Right atrium auricular region (tissue), 2 donors: ENCODE data around the gene MARK2. TPM values are rescaled to one million over a fixed set of nuclear protein-coding genes. Genes with fewer than 3 reads are reported as not detected.

Source experiments
- DNase-seq: peaks from one replicate; pipeline ENCODE4 v3.0.0-alpha.2; 2019; ENCODE audit warnings: low spot score
- H3K27ac ChIP-seq, 2 donors: fragments of 200-600 bp; sonication (generic); 1 replicate in 1 of 2; 2 replicates in 1 of 2; pipeline ENCODE4 v1.5.1; 2016 to 2019
- H3K27me3 ChIP-seq, 2 donors: fragments of 200-600 bp; sonication (generic); one replicate each; pipeline versions ENCODE4 v1.5.1 to v1.6.0; 2017 to 2019
- H3K36me3 ChIP-seq: fragments of 200-600 bp; sonication (generic); one replicate; pipeline ENCODE4 v1.5.1; 2016
- H3K4me1 ChIP-seq, 2 donors: fragments of 200-600 bp; sonication (generic); one replicate each; pipeline versions ENCODE4 v1.5.1 to v1.6.0; 2017 to 2019
- H3K4me3 ChIP-seq, 2 donors: fragments of 200-600 bp; sonication (generic); 1 replicate in 1 of 2; 2 replicates in 1 of 2; pipeline ENCODE4 v1.5.1; 2017 to 2019; ENCODE audit warnings: mild to moderate bottlenecking in 1 of 2, moderate library complexity in 1 of 2
- H3K9me3 ChIP-seq, 2 donors: fragments of 200-600 bp; sonication (generic); one replicate each; pipeline ENCODE4 v1.5.1; 2019
- total RNA-seq, 2 donors: library from RNA; depleted of rRNA; stranded (reverse); fragments of >200 nt; gene quantifications; one replicate each; pipeline ENCODE4 v1.1.0, GENCODE V29; 2016
- TF ChIP-seq, protein P1 (sequence below), 2 donors: fragments of 200-600 bp; sonication (generic); IDR thresholded peaks; one replicate each; pipeline ENCODE4 v1.5.1; 2019; ENCODE audit warnings: antibody characterized with exemption in 2 of 2

The MARK2 gene
- total RNA-seq, 2 donors from 2014 or later: 29.3 to 31.5 TPM

DNA sequence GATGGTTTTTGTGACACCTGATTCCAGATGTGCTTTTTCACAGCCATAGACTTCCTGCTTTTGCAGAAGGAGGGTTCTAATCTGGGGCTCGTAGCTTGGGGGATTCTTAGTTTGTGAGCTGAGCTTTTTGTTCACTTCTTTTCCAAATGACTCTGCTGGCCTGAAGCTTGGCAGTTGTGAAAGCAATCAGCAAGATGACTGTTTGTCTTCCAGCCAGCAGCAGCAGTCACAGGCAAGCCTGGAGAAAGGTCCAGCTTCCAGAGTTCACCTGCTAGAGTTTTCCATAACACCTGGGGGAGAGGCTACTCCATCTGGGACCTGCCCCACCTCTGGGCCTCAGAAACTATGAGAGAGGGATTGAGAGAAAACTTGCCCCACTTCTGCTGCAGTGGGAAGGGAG is 4.1 kb downstream of the MARK2 start:
- peaks cover 5% of the 10 kb centered on the region for H3K36me3 ChIP-seq
- H3K27me3 ChIP-seq: no peaks in the 10 kb centered on the region
- TF ChIP-seq, protein P1, sequence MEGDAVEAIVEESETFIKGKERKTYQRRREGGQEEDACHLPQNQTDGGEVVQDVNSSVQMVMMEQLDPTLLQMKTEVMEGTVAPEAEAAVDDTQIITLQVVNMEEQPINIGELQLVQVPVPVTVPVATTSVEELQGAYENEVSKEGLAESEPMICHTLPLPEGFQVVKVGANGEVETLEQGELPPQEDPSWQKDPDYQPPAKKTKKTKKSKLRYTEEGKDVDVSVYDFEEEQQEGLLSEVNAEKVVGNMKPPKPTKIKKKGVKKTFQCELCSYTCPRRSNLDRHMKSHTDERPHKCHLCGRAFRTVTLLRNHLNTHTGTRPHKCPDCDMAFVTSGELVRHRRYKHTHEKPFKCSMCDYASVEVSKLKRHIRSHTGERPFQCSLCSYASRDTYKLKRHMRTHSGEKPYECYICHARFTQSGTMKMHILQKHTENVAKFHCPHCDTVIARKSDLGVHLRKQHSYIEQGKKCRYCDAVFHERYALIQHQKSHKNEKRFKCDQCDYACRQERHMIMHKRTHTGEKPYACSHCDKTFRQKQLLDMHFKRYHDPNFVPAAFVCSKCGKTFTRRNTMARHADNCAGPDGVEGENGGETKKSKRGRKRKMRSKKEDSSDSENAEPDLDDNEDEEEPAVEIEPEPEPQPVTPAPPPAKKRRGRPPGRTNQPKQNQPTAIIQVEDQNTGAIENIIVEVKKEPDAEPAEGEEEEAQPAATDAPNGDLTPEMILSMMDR (IDR thresholded peaks at IDR 0.05): no peak
- H3K9me3 ChIP-seq: no peaks in the 10 kb centered on the region
- peaks cover 0 to 75% of the 10 kb centered on the region in 2 donors for H3K4me1 ChIP-seq
- DNase-seq: no peak
- H3K27ac ChIP-seq: peak overlapping the region; percentile 63 to 64
- no peak overlapping the region for H3K4me3 ChIP-seq

DNA sequence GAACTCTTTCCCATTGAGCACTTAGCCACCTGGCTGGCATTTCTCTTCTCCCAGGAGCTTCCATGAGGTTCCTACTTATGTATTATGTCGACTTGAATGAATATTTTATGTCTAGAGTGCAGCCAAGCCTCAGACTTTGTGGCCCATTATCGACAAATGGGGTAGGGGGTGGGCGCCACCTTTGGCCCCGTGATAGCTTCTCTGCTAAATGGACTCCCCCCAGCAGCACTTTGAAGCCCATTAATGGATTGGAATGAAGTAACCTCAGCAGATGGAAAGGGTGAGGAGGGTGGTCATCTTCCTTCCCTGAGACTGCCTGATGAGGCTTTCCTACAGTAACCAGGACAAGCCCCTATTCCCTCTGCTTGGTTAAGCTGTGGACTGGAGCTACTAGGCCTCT is 5.9 kb downstream of the MARK2 start:
- TF ChIP-seq, protein P1 (IDR thresholded peaks at IDR 0.05): no peak
- peaks cover 5% of the 10 kb centered on the region for H3K36me3 ChIP-seq
- H3K4me1 ChIP-seq: peaks cover 0 to 74% of the 10 kb centered on the region in 2 donors
- H3K27me3 ChIP-seq: no peaks in the 10 kb centered on the region
- peak overlapping the region; percentile 15 to 37 for H3K27ac ChIP-seq
- no peak overlapping the region for H3K4me3 ChIP-seq
- no peak for DNase-seq
- H3K9me3 ChIP-seq: no peaks in the 10 kb centered on the region

DNA sequence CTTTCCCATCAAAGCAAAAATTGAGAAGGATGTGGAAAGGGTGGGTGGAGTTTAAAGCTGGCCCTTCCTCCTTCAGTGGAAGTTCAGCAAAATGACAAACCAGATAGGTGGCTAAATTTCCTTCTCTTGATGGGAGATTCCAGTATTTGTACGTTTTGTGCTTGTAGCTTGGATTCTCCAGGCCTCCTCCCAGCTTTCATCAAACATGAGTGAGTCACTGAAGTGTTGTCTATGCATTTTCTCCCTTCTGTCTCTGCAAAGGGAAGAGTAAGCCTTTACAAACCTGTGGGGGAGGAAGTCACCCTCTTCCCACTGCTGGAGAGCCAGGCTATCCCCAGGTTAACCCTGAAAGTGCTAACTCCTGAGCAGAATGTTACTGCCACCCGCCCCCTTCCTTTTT is 6.4 kb downstream of the MARK2 start:
- TF ChIP-seq, protein P1 (IDR thresholded peaks at IDR 0.05): no peak
- Histone ChIP-seq H3K9me3 (no peaks in the 10 kb centered on the region), H3K4me1 (peaks cover 0 to 69% of the 10 kb centered on the region in 2 donors), H3K4me3 (no peak overlapping the region), H3K27ac (peak overlapping the region; percentile 15 to 37), H3K36me3 (peaks cover 5% of the 10 kb centered on the region), H3K27me3 (no peaks in the 10 kb centered on the region)
- no peak for DNase-seq

DNA sequence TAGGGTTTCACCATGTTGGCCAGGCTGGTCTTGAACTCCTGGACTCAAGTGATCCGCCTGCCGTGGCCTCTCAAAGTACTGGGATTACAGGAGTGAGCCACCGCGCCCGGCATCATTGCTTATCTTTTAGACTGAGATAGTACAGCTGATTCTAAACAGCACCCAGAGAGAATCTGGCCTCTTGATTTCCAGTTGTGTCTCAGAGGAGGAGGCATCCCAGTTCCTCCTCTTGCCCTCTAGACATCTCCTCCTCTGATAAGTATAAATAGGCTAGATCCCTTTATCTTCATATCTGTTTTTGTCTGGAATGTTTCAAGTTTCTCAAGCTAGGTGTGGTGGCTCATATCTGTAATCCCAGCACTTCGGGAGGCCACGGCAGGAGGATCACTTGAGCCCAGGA is 7.0 kb downstream of the MARK2 start:
- TF ChIP-seq, protein P1 (IDR thresholded peaks at IDR 0.05): no peak
- H3K27me3 ChIP-seq: no peaks in the 10 kb centered on the region
- no peak for DNase-seq
- H3K4me3 ChIP-seq: no peak overlapping the region
- no peaks in the 10 kb centered on the region for H3K9me3 ChIP-seq
- peaks cover 5% of the 10 kb centered on the region for H3K36me3 ChIP-seq
- peak overlapping the region in 1 of 2 donors; percentile 37 for H3K27ac ChIP-seq
- H3K4me1 ChIP-seq: peaks cover 0 to 65% of the 10 kb centered on the region in 2 donors

DNA sequence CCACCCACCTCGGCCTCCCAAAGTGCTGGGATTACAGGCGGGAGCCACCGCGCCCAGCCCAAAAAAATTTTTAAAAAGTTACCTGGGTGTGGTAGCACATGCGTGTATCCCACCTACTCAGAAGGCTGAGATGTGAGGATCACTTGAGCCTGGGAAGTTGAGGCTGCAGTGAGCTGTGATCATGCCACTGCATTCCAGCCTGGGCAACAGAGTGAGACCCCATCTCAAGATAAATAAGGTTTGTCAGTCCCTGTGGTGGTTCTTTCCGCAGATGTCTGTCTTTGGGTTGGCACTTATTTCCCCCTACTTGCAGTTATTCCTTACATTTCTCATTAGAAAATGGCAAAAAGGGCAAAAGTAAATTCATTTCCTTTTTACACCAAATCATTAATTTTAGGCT is 8.0 kb downstream of the MARK2 start:
- no peak for DNase-seq
- H3K36me3 ChIP-seq: peaks cover 5% of the 10 kb centered on the region
- peaks cover 0 to 65% of the 10 kb centered on the region in 2 donors for H3K4me1 ChIP-seq
- no peaks in the 10 kb centered on the region for H3K27me3 ChIP-seq
- H3K9me3 ChIP-seq: no peaks in the 10 kb centered on the region
- no peak overlapping the region for H3K4me3 ChIP-seq
- TF ChIP-seq, protein P1 (IDR thresholded peaks at IDR 0.05): no peak
- no peak overlapping the region for H3K27ac ChIP-seq

DNA sequence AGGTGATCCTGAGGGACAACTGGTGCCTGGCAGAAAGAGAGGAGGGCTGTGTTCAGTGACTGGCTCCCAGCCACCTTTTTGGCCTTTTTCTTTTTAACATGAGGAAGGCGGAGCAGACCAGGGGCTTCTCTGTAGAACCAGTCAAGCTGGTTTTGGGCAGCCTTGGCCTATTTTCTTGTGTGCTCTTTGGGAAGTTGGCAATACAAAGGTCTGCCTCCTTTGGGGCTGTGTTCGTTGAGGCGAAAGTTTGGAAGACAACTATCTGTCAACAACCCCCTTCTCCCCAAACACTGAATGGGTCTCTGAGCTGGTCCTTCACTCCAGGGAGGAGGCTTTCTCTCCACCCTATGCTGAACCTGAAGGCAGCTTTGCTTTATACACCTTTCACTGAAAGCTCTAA is 8.5 kb downstream of the MARK2 start:
- DNase-seq: no peak
- TF ChIP-seq, protein P1 (IDR thresholded peaks at IDR 0.05): no peak
- Histone ChIP-seq H3K9me3 (no peaks in the 10 kb centered on the region), H3K4me3 (no peak overlapping the region), H3K36me3 (peaks cover 5% of the 10 kb centered on the region), H3K4me1 (peaks cover 0 to 61% of the 10 kb centered on the region in 2 donors), H3K27ac (no peak overlapping the region), H3K27me3 (no peaks in the 10 kb centered on the region)
